Measurements from ENCODE around the gene PLRG1. TPM values are rescaled to one million over a fixed set of nuclear protein-coding genes. Genes with fewer than 3 reads are reported as not detected.

PLRG1 gene
- total RNA-seq, 1 donor from 2014 or later: 92.7 TPM

- Histone ChIP-seq H3K4me1 (no peaks in the 10 kb centered on the region), H3F3A (ENCODE audit: low read depth) (peaks cover 4% of the 10 kb centered on the region), H2AFZ (replicated peaks) (no peak overlapping the region), H3K9me3 (ENCODE audit: low read depth) (no peaks in the 10 kb centered on the region), H3K4me3 (no peak overlapping the region), H3K27me3 (no peaks in the 10 kb centered on the region), H3K79me2 (ENCODE audit: low read depth) (no peaks in the 10 kb centered on the region), H3K4me2 (no peak overlapping the region), H3K27ac (no peak overlapping the region), H3K36me3 (no peaks in the 10 kb centered on the region), H3K9ac (no peak overlapping the region), H4K20me1 (ENCODE audit: low read depth) (no peaks in the 10 kb centered on the region)
- Mint-ChIP-seq H3K9me3 (no peaks in the 10 kb centered on the region), H3K4me1 (no peaks in the 10 kb centered on the region), H3K4me3 (no peak overlapping the region), H3K27me3 (ENCODE audit: insufficient read depth, low read depth) (peaks cover 2% of the 10 kb centered on the region), H3K36me3 (no peaks in the 10 kb centered on the region), H3K27ac (no peak overlapping the region)
- TF ChIP-seq EZH2phosphoT487 (IDR thresholded peaks at IDR 0.05) (no peak), CTCF (IDR thresholded peaks at IDR 0.05) (no peak), EZH2 (IDR thresholded peaks at IDR 0.05) (no peak)
- DNase-seq (ENCODE audit: low spot score): no peak
These were observed 20.3 kb downstream of the PLRG1 start for GRCh38 chr4:154529728-154530519.

GRCh38 chr4:154528869-154529268 lies 21.3 kb downstream of the PLRG1 start:
- H3F3A ChIP-seq (ENCODE audit: low read depth): no peaks in the 10 kb centered on the region
- no peaks in the 10 kb centered on the region for H3K9me3 ChIP-seq (ENCODE audit: low read depth)
- no peaks in the 10 kb centered on the region for H3K4me1 Mint-ChIP-seq
- H3K36me3 Mint-ChIP-seq: no peaks in the 10 kb centered on the region
- no peak overlapping the region for H3K27ac ChIP-seq
- no peak overlapping the region for H3K9ac ChIP-seq
- no peaks in the 10 kb centered on the region for H3K36me3 ChIP-seq
- H3K9me3 Mint-ChIP-seq: no peaks in the 10 kb centered on the region
- no peak overlapping the region for H2AFZ ChIP-seq (replicated peaks)
- TF ChIP-seq CTCF (IDR thresholded peaks at IDR 0.05) (no peak), EZH2phosphoT487 (IDR thresholded peaks at IDR 0.05) (no peak), EZH2 (IDR thresholded peaks at IDR 0.05) (no peak)
- H4K20me1 ChIP-seq (ENCODE audit: low read depth): no peaks in the 10 kb centered on the region
- no peak overlapping the region for H3K27ac Mint-ChIP-seq
- peaks cover 2% of the 10 kb centered on the region for H3K27me3 Mint-ChIP-seq (ENCODE audit: insufficient read depth, low read depth)
- no peak overlapping the region for H3K4me3 Mint-ChIP-seq
- H3K27me3 ChIP-seq: no peaks in the 10 kb centered on the region
- H3K4me3 ChIP-seq: no peak overlapping the region
- no peak overlapping the region for H3K4me2 ChIP-seq
- H3K4me1 ChIP-seq: no peaks in the 10 kb centered on the region
- H3K79me2 ChIP-seq (ENCODE audit: low read depth): no peaks in the 10 kb centered on the region
- DNase-seq (ENCODE audit: low spot score): no peak

- DNase-seq (ENCODE audit: low spot score): no peak
- H3K4me2 ChIP-seq: no peak overlapping the region
- no peak overlapping the region for H3K4me3 Mint-ChIP-seq
- H3K27me3 ChIP-seq: no peaks in the 10 kb centered on the region
- peaks cover 5% of the 10 kb centered on the region for H3K9me3 Mint-ChIP-seq
- H3K27ac ChIP-seq: no peak overlapping the region
- no peaks in the 10 kb centered on the region for H4K20me1 ChIP-seq (ENCODE audit: low read depth)
- no peaks in the 10 kb centered on the region for H3F3A ChIP-seq (ENCODE audit: low read depth)
- no peaks in the 10 kb centered on the region for H3K9me3 ChIP-seq (ENCODE audit: low read depth)
- H3K36me3 ChIP-seq: no peaks in the 10 kb centered on the region
- no peak overlapping the region for H2AFZ ChIP-seq (replicated peaks)
- H3K9ac ChIP-seq: no peak overlapping the region
- no peaks in the 10 kb centered on the region for H3K79me2 ChIP-seq (ENCODE audit: low read depth)
- H3K4me1 ChIP-seq: no peaks in the 10 kb centered on the region
- H3K4me1 Mint-ChIP-seq: peaks cover 1% of the 10 kb centered on the region
- no peak overlapping the region for H3K27ac Mint-ChIP-seq
- no peak for TF ChIP-seq EZH2 (IDR thresholded peaks at IDR 0.05)
- no peak for TF ChIP-seq CTCF (IDR thresholded peaks at IDR 0.05)
- no peak for TF ChIP-seq EZH2phosphoT487 (IDR thresholded peaks at IDR 0.05)
- peaks cover 3% of the 10 kb centered on the region for H3K27me3 Mint-ChIP-seq (ENCODE audit: insufficient read depth, low read depth)
- peaks cover 3% of the 10 kb centered on the region for H3K36me3 Mint-ChIP-seq
- no peak overlapping the region for H3K4me3 ChIP-seq
These were observed 22.9 kb downstream of the PLRG1 start for GRCh38 chr4:154527308-154527707.

Measured in neural progenitor cell (in vitro differentiated cells).